HPDE6-E6E7 (cell line): ENCODE data around the gene SLC29A2.
A peak's percentile ranks its signal among the peaks of the same experiment; 100 is the strongest.

ENCODE experiments used
- DNase-seq: peaks from one replicate; pipeline ENCODE4 v3.0.0; 2011; ENCODE audit warnings: missing footprints; ENCODE audit errors: extremely low spot score

The SLC29A2 gene

GRCh38 chr11:66347425-66348276 lies 23.9 kb downstream of the SLC29A2 start, which contains the start of gene B4GAT1:
Gene B4GAT1 (minus strand): TSS chr11:66347629. CDS start chr11:66347545, 84 bp downstream.
- peak; percentile 65 for DNase-seq

- DNase-seq = no peak
Observed at GRCh38 chr11:66346476-66347424, 24.8 kb downstream of the SLC29A2 start.

- DNase-seq = no peak
Observed at GRCh38 chr11:66345316-66345649, 26.3 kb downstream of the SLC29A2 start.

- DNase-seq = peak; percentile 90
Observed at GRCh38 chr11:66344550-66345315, 26.8 kb downstream of the SLC29A2 start, which contains the start of gene BRMS1. Gene BRMS1 (minus strand): TSS chr11:66345104. CDS start chr11:66342234, 2,870 bp downstream.

GRCh38 chr11:66343176-66343575 lies 28.4 kb downstream of the SLC29A2 start:
- no peak for DNase-seq

GRCh38 chr11:66341502-66342126 lies 29.9 kb downstream of the SLC29A2 start:
- no peak for DNase-seq

- DNase-seq = no peak
Observed at GRCh38 chr11:66340596-66341501, 30.7 kb downstream of the SLC29A2 start.

- DNase-seq = no peak
Observed at GRCh38 chr11:66339686-66340483, 31.7 kb downstream of the SLC29A2 start.

GRCh38 chr11:66339162-66339675 lies 32.3 kb downstream of the SLC29A2 start:
- peak; percentile 97 for DNase-seq

- DNase-seq = no peak
Observed at GRCh38 chr11:66338276-66339161, 33.0 kb downstream of the SLC29A2 start.

- no peak for DNase-seq
Observed at GRCh38 chr11:66337103-66337899, 34.3 kb downstream of the SLC29A2 start.

- DNase-seq = peak; percentile 91
Observed at GRCh38 chr11:66336234-66337102, 35.1 kb downstream of the SLC29A2 start, which contains the start of gene RIN1. Gene RIN1 (minus strand): TSS chr11:66336434. CDS start chr11:66336402, 32 bp downstream.

GRCh38 chr11:66335531-66336233 lies 35.9 kb downstream of the SLC29A2 start:
- DNase-seq = no peak

GRCh38 chr11:66334605-66335442 lies 36.7 kb downstream of the SLC29A2 start:
- no peak for DNase-seq
